SIG-M5 treated with dmso at 0.1 percent for 504 hours (cell line): ENCODE data around the gene PCCA.
"Not testable (repeated sequence)": the region's sequence is repeated elsewhere in the genome, so short reads cannot be mapped to it uniquely, and the experiment has no call there.

Source experiments
- DNase-seq: peaks from one replicate; lab custom pipeline; 2025; ENCODE audit not compliant: unreplicated experiment; lab: John Stamatoyannopoulos, UW

Gene PCCA

DNA sequence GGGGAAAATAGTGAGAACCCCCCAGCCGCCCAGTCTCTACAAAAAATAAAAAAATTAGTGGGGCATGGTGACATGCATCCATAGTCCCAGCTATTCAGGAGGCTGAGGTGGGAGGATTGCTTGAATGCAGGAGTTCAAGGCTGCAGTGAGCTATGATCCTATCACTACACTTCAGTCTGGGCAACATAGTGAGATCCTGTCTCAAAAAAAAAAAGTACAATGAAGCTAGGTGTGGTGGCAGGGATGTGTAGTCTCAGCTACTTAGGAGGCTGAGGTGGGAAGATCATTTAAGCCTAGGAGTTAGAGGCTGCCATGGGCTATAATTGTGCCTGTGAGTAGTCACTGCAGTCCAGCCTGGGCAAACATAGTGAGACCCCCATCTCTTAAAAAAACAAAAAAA is 8.9 kb downstream of the PCCA start:
- DNase-seq = no peak

DNA sequence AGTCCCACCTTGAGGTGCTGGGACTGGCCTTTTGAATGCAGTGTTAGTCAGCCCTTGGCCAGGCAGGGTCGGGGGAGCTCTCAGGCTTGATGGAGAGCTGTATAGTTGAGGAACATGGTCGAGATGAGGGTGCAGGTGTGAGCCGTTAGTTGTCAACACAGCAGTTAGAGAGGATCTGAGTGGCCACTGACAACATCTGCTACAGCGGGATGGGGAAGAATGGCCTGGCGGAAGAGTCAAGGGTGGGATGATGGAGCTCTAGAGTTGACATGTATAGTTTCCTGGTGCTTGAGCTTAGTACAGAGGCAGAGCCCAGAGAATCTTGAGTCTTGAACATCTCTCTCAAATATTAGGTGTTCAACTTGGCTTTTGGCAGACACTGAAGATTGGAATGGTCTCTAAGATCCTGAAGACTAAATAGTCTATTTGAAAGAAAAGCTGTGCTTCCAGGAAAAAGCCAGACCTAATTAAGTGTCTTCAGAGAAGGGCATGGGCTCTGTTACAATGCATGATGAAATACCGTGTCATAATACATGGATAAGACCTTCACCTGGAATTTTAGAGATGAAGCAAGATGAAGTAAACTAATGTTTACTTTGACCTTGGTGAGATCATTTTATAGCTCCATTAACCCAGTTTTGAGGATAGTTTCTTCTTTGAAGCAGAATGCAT is 9.7 kb downstream of the PCCA start:
- no peak for DNase-seq

DNA sequence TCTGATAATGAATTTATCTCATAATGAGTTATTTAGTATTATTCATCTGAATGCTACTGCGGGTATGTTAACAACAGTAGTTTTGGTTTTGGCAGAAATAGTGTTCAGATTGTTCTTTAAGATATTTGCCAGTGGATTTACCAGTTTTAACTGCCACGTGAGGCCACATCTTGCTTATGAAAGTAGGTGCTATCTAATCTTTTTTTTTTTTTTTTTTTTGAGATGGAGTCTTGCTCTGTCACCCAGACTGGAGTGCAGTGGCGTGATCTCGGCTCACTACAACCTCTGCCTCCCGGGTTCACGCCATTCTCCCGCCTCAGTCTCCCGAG is 10.2 kb downstream of the PCCA start:
- DNase-seq = not testable (repeated sequence)

DNA sequence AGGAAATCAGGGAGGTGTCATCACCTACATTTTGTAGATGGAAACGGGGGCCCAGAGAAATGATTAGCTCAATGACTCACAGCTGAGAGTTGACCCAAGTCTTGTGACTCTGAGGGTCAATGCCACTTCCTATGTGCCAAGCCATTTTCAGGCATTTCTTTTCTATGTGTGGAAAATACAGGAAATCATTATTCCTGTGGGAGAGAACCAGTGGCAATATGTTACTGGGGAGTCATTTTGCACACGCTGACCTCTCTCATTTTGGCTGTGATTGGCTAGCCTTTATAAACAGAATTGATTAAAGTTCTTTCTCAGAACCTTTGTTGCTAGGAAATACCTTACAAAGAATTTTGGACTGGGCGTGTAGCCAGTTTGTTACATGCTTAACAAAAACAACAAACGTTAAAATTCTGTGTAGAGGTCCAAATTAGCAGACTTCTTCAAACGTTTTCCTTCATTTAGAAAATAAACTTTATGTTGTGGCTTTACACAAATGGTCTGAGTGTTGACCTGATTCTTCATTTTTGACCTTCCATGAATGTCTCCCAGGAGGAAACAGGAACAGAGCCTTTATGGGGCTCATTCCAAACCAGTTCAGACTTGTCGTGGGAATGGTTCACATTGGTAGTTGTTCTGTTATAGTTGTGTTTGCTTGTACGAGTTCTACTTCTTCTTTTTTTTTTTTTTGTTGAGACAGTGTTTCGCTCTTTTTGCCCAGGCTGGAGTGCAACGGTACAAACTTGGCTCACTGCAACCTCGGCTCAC is 11.4 kb downstream of the PCCA start:
- no peak for DNase-seq

DNA sequence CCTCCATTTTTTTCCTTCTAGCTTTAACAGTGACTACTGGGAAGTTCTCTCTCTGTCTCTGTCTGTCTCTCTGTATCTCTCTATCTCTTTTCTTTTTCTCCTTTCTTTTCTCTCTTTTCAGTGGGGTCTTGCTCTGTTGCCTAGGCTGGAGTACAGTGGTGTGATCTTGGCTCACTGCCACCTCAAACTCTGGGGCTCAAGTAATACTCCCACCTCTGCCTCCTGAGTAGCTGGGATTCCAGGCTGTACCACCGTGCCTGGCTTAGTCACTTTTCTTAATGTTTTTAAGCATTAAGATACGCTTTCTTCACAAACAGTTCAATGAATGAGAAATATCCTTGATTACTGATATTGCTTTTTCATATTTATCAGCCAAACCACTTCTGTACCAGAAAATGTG is 13.1 kb downstream of the PCCA start:
- no peak for DNase-seq

DNA sequence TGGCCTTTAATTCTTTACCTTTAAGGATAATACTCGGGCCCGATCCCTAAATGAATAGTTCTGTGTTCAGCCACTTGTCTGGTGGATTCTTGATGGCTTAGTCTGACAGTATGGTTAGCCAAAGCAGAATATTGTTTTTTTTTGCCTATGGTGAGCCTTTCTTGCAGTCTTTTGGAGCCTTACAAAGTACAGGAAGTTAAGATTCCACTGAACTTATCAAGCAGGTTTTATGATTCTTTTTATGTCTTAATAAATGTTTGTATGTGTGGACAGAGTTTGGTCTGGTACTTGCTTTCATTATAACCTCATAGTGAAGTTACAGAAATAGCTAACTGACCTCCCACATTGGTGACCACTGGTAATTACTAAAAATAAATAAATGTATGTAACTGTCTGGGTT is 17.1 kb downstream of the PCCA start:
- no peak for DNase-seq

DNA sequence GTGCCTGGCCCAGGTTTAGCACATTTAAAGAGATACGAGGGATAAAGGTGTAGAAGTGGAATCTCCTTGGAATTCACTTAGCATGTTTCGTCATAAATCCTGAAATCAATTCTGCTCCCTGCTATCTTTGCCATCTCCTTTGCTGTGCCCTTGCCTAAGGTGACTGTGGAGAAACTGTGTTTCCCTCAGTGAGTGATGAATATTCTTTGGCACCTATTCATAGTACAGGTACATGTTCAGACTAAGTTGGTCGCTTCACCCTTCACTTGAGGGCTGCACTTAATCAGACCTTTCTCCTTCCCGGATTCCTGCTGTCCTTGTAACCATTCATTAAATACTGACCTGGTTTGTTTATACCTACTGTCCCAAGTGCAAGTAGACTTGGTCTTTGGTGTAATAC is 17.8 kb downstream of the PCCA start:
- DNase-seq = no peak

DNA sequence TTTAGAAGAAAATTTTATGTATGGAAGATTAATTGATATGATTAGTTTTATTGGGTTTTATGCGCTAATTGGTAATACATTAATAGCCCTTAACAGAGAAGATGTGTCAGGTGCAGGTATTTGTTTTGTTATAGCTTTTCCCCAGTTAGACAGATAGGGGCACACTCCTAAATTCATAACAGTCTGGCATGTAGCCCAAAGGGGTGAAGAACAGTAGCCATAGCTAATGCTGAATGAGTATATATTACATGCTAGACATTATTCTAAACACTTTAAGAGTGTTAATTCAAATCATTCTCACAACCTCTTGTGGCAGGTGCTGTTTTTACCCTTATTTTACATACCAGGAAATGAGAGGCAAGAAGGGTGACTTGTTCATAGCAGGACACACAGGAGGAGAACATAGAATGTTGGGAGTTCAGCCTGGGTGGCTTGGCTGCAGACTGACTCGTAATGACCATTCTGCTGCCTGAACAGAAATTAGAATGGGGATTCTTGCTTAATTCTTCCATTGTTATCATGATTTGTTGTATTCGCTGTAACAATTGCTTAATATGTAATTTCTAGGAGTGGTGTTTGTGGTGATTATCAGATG is 20.1 kb downstream of the PCCA start:
- DNase-seq = no peak

DNA sequence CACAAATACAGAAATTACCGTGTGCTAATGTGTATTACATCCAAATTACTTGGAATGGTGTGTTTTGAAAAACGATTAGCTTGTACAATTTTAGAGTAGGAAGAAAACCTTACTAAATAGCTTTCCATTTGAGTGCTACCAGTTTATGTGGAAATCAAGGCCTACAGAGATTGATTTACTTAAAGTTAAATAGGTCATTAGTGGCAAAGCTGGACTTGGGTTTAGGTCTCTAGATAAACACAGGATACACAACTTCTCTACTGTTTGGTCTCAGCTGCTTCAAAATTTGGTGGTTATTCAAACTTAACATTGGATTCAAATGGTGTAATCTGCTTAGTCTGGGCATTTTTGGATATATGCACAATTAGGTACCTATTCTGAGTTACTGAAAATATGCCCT is 21.4 kb downstream of the PCCA start:
- DNase-seq = no peak

DNA sequence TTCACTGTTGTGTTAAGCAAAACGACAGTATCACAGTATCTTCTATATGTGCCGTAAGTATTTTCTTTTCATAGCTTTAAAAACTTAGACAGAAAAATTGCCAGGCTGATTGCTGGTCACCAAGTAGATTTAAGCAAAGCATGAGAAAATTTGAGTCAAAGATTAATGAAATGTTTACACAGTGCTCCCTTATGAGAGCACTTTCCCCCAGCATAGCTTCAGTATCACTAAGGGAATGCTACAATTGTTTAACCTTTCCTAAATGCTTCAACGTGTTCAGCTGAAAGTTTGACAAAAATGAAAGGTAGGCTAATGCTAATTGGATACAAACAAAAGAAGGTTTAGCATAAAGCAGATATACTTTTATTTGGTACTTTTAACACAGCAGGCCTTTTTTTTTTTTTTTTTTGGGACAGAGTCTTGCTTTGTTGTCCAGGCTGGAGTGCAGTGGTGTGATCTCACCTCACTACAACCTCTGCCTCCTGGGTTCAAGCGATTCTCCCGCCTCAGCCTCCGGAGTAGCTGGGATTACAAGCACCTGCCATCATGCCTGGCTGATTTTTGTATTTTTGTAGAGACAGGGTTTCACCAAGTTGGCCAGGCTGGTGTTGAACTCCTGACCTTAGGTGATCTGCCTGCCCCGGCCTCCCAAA is 23.4 kb downstream of the PCCA start:
- DNase-seq = no peak

DNA sequence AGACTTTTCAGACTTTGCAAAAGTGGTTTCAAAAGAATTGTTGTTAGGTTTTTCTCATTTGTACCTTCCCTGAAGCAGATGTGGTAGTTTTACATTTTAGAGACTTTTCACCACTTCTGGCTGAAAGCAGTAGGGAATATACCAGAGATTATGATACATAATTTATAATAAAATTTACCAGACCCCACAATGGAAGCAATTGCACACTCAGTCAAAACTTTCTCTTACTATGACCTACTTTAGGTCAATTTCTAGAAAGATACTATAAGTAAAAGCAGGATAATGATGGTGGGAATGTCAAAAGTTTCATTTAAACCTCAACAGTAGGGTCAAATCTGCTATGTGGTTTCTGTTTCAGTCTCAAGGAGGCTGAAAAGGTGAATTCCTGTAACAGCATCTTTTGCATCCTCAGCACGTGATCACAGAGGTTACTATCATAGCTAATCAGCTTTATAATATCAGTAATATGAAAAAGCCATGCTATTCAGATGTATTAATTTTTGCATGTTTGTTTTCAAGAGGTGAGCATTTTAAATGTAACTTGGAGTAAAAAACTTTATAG is 26.9 kb downstream of the PCCA start:
- no peak for DNase-seq

DNA sequence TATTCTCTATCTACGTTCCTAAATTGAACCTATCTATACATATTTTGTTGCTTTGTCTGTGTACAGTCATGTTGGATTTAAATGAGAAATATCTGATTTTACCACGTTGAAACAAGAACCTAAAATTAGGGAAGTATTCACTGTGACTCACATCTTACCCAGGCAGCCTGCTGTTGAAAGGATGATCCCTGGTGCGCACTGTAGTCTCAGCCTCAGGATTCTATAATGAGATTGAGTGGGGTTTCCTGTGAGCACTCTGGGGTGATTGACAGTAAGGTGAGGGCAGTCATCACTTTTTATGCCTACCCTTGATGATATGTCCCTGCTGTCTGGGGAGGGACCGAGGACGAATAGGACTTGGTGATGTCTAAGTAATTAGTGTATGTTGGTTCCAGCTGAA is 35.4 kb downstream of the PCCA start:
- peak; percentile 92 for DNase-seq

DNA sequence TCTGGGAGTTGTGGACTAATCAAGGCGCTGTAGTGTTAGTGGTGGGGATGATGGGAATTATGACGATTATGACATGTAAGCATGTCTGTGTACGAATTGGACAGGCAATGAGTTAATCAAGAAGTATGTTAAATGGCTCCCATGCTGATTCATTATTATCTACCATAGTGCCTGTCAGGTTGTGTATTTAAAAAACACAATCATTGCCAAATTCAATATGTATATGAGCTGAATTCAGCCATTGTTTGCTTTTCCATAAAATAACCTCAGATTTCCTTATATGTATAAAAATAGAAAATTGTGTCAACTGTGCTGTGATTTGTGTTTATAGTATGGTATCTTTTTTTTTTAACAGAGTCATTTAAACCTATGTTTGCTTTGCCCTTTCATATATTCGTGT is 37.1 kb downstream of the PCCA start:
- DNase-seq = no peak

DNA sequence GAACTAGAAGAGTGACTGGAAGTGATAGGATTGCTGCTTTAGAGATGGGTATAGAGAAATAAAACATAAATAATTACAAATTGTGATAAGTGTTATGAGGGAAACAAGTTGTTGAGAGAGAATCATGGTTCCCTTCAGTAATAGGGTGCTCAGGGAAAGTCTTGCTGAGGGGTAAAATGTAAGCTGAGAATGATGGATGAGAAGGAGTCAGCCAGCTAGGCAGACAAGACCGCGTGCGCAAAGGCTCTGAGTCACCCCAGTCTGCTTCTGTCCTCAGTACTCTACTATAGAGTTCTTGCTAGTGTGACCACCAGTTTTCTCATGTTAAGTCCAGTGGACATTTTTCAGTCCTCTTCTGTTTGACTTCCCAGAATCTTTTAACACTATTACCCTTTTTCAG is 39.5 kb downstream of the PCCA start:
- DNase-seq = peak; percentile 13

DNA sequence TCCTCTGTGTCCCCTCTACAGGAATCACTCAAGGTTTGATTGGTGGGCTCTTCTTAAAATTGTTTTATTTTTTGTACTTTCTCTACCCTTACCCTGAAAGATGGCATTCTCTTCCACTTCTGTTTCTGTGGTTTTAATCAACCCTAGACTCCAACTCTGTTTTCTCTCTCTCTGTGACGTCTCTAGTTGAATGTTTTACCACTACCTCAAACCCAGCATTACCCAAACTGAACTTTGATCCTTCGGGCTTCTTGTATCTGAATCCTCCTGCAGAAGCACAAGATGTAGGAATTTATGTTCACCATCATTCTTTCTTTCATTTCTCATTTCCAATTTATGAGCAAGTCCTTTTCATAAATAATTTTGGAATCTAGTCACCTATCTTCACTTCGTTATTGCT is 39.9 kb downstream of the PCCA start:
- peak; percentile 52 for DNase-seq

DNA sequence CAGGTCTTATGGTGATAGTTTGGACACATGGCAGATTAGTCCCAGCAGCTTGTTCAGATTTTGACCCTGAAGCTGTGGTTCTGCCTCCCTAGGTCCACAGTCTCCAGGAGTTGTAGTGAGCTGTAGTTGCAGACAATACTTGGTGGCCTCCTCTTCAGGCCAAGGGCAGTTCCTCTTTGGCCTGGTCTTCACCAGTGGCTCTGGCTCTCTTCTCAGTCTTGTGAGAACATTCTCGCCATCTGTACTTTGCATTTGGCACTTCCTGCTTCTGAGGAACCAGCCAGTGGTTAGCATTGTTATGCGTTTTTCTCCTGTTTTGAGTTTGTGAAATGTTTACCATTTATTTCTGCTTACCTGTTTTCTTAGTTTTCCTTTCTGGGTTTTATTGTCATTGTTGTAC is 40.7 kb downstream of the PCCA start:
- peak; percentile 20 for DNase-seq

DNA sequence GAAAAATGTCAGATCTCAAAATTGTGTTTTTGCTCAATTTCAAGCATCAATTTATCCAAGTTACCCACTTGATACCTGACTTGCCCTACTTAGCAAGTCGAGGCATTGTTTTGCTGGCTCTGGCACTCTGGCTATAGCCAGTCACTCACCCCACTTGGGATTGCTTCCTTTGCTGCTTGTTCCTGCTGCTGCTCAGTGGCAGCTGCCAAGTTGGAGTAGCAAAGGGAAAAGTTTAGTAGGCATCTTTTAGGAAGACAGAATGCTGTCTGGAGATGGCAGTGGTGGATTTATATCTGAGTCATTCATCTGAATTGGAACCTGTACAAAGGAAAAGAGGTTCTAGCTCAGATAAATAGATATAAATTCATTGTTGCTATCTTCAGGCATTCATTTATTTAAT is 41.2 kb downstream of the PCCA start:
- no peak for DNase-seq

DNA sequence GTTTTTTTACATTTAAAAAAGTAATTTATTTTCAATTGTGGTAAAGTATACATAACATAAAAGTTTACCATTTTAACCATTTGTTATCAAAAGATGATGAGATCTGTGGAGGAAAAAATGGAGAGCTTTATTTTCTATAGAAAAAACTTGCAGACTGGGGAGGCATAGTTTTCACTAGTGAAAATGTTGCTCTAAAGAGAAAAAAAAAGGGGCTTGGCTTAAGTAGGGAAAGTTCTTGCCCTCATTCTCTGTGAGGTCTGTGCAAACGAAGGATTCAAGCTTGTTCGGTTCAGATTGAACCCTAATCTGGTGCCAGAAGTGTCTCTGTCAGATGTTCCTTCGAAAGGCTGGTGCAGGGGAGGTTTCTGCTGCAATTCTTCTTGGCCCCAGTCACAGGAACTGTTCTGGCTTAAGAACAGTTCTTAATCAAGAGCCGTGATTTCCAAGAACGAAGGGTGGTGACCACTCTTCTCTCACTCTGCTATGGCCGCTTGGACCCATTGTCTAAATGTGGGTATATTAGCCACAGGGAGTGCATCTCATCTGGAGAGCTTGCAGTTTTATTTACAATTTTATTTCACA is 42.1 kb downstream of the PCCA start:
- DNase-seq = no peak

DNA sequence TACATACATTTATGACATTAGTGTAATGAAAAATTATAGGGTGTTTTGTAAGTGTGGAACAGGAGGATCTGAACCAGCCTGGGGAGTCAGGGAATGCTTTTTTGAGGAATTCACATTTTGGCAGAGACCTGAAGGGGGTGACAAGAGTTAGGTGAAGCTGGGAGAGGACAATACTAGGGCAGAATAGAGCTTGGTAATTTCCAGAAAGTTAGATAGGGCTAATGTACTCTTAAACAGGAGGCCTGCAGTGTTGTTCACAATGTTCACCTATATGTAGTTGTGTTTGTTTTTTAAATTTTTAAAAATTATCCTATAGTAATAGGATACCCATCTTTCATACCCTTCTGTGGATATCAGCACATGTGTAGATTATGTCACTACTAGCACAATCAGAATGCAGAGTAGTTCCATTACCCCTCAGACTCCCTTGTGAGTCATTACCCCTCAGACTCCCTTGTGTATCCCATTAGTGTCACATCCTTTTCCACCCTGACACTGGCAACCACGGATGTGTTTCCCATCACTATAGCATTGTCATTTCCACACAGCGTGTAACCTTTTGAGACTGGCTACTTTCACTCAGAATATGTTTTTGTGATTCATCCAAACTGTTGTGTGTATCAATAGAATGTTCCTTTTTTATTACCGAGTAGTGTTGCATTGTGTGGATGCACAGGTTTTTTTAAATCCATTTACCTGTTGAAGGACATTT is 43.1 kb downstream of the PCCA start:
- DNase-seq = peak; percentile 61

DNA sequence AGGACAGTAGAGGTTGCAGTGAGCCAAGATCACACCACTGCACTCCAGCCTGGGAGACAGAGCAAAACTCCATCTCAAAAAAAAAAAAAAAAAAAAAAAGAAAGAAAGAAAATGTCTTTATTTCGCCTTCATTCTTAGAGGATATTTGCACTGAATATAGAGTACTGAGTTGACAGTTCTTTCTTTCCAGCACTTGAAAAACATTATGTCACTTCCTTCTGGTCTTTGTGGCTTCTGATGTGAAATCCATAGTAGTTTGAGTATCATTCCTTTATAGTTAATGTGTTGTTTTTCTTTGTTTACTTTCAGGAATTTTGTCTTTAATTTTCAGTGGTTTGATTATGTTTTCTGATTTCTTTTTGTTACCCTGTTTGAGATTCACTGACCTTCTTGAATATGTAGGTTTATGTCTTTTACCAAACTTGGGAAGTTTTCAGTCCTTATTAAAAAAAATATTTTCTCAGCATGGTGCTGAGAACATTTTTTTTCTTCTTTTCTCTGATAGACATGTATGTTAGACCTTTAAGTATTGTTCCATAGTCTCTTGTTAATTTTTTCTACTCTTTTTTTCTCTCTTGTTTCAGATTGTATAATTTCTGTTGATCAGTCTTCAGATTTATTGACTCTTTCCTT is 50.1 kb downstream of the PCCA start:
- no peak for DNase-seq
